A172 (cell line): ENCODE data around the gene SLA2. TPM values are rescaled to one million over a fixed set of nuclear protein-coding genes. Genes with fewer than 3 reads are reported as not detected.

Source experiments
- DNase-seq: peaks from one replicate; pipeline ENCODE4 v3.0.0-alpha.2; 2015; ENCODE audit warnings: low spot score
- total RNA-seq: library from RNA; depleted of rRNA; stranded (reverse); fragments of >200 nt; shearing (Covaris generic); gene quantifications from 2 replicates; pipeline ENCODE4 v1.2.3, GENCODE V29; 2014

Gene SLA2
- total RNA-seq, 1 experiment from 2014 or later, result not detected

- DNase-seq, result no peak
Measured at GRCh38 chr20:36607586-36608387, 38.2 kb downstream of the SLA2 start.

GRCh38 chr20:36606158-36607066 lies 39.6 kb downstream of the SLA2 start:
- DNase-seq, result peak; percentile 47

- peak; percentile 98 for DNase-seq
Measured at GRCh38 chr20:36605399-36606157, 40.4 kb downstream of the SLA2 start, which contains the start of gene RAB5IF. TSS of gene RAB5IF (plus strand) at chr20:36605779. CDS start at chr20:36605952, 173 bp downstream.

GRCh38 chr20:36604952-36605398 lies 41.0 kb downstream of the SLA2 start:
- DNase-seq, result peak; percentile 55

GRCh38 chr20:36601540-36601939 lies 44.5 kb downstream of the SLA2 start:
- no peak for DNase-seq

GRCh38 chr20:36599912-36600345 lies 46.1 kb downstream of the SLA2 start:
- DNase-seq, result no peak

- no peak for DNase-seq
Measured at GRCh38 chr20:36593347-36593929, 52.6 kb downstream of the SLA2 start.

GRCh38 chr20:36591854-36592641 lies 53.9 kb downstream of the SLA2 start:
- peak; percentile 62 for DNase-seq

- no peak for DNase-seq
Measured at GRCh38 chr20:36591281-36591680, 54.7 kb downstream of the SLA2 start.

GRCh38 chr20:36587388-36588070 lies 58.5 kb downstream of the SLA2 start:
- DNase-seq, result no peak

- peak; percentile 82 for DNase-seq
Measured at GRCh38 chr20:36585410-36586125, 60.4 kb downstream of the SLA2 start.

GRCh38 chr20:36584018-36584481 lies 61.9 kb downstream of the SLA2 start:
- DNase-seq, result no peak

- no peak for DNase-seq
Measured at GRCh38 chr20:36582821-36583220, 63.2 kb downstream of the SLA2 start.

- DNase-seq, result no peak
Measured at GRCh38 chr20:36582322-36582721, 63.7 kb downstream of the SLA2 start.

- DNase-seq, result no peak
Measured at GRCh38 chr20:36579996-36580545, 65.9 kb downstream of the SLA2 start.

GRCh38 chr20:36578356-36579041 lies 67.5 kb downstream of the SLA2 start:
- DNase-seq, result no peak

GRCh38 chr20:36576081-36576445 lies 69.9 kb downstream of the SLA2 start:
- no peak for DNase-seq
